Amygdala (tissue), 56 donors: ENCODE measurements around the gene GALNT18.

Experiments used
- DNase-seq, 56 donors: peaks; one replicate each; lab custom pipeline; 2025; lab: John Stamatoyannopoulos, UW

The GALNT18 gene

GRCh38 chr11:11621573-11622339 lies at the start of gene GALNT18:
Gene GALNT18, minus strand, starts transcription at chr11:11622005.
- peak in 55 of 56 donors; percentile 22 to 95 (median 81) for DNase-seq

GRCh38 chr11:11670574-11670973 lies 48.8 kb upstream of the GALNT18 start:
- no peak for DNase-seq

- no peak for DNase-seq
These were observed 47.5 kb upstream of the GALNT18 start for GRCh38 chr11:11669233-11669846.

GRCh38 chr11:11668781-11669180 lies 47.0 kb upstream of the GALNT18 start:
- no peak for DNase-seq

GRCh38 chr11:11668274-11668673 lies 46.5 kb upstream of the GALNT18 start:
- DNase-seq = no peak

- DNase-seq = no peak
These were observed 45.3 kb upstream of the GALNT18 start for GRCh38 chr11:11667056-11667455.

- no peak for DNase-seq
These were observed 43.6 kb upstream of the GALNT18 start for GRCh38 chr11:11665407-11665806.

- DNase-seq = no peak
These were observed 42.1 kb upstream of the GALNT18 start for GRCh38 chr11:11663907-11664306.

- DNase-seq = no peak
These were observed 40.8 kb upstream of the GALNT18 start for GRCh38 chr11:11662578-11662977.

GRCh38 chr11:11661326-11662040 lies 39.7 kb upstream of the GALNT18 start:
- no peak for DNase-seq

GRCh38 chr11:11660363-11660740 lies 38.5 kb upstream of the GALNT18 start:
- no peak for DNase-seq

- DNase-seq = no peak
These were observed 38.0 kb upstream of the GALNT18 start for GRCh38 chr11:11659567-11660362.

- no peak for DNase-seq
These were observed 35.6 kb upstream of the GALNT18 start for GRCh38 chr11:11657218-11657955.

- DNase-seq = peak in 2 of 56 donors; percentile 13 to 69
These were observed 19.8 kb upstream of the GALNT18 start for GRCh38 chr11:11641581-11641980.

- DNase-seq = peak in 36 of 56 donors; percentile 22 to 86 (median 58)
These were observed 19.2 kb upstream of the GALNT18 start for GRCh38 chr11:11640996-11641395.

- no peak for DNase-seq
These were observed 18.3 kb upstream of the GALNT18 start for GRCh38 chr11:11640152-11640551.

- DNase-seq = no peak
These were observed 14.9 kb upstream of the GALNT18 start for GRCh38 chr11:11636671-11637070.

- no peak for DNase-seq
These were observed 13.6 kb upstream of the GALNT18 start for GRCh38 chr11:11635443-11635842.

GRCh38 chr11:11629368-11629767 lies 7.6 kb upstream of the GALNT18 start:
- DNase-seq = peak in 1 of 56 donors; percentile 15

- no peak for DNase-seq
These were observed 6.8 kb upstream of the GALNT18 start for GRCh38 chr11:11628651-11629050.
